Stimulated activated naive CD4-positive, alpha-beta T cell (primary cell): ENCODE results near the gene NLRP7.

Experiments
- DNase-seq, 6 experiments: peaks; one replicate each; lab custom pipeline; 2025; lab: John Stamatoyannopoulos, UW

NLRP7 gene

GRCh38 chr19:54873990-54874389 is 73.3 kb downstream of the NLRP7 start, which contains the start of gene FCAR:
Gene FCAR (plus strand): TSS chr19:54874235. CDS start chr19:54874290, 55 bp downstream.
- DNase-seq = no peak
